Measurements from ENCODE around the gene TCP1.

Gene TCP1

GRCh38 chr6:159789377-159790148, at the start of gene TCP1:
TSS of gene TCP1 (minus strand) at chr6:159789602. CDS start at chr6:159789468, 134 bp downstream.
- Histone ChIP-seq H3K27ac (ENCODE audit: poor library complexity, severe bottlenecking) (peak within 1 kb of the TSS; percentile 69), H3K4me1 (ENCODE audit: insufficient read depth, poor library complexity, severe bottlenecking) (peaks cover 6% of the 10 kb centered on the region), H3K9me3 (ENCODE audit: severe bottlenecking) (no peaks in the 10 kb centered on the region), H3K4me3 (ENCODE audit: severe bottlenecking) (peak within 1 kb of the TSS; percentile 56), H3K36me3 (ENCODE audit: low read depth) (peaks cover 78% of the 10 kb centered on the region), H3K27me3 (ENCODE audit: insufficient read depth, poor library complexity, severe bottlenecking) (no peaks in the 10 kb centered on the region)
- ATAC-seq (ENCODE audit: low read depth) (peak; percentile 75), DNase-seq (ENCODE audit: low spot score) (peak; percentile 99)
- TF ChIP-seq, protein P1, sequence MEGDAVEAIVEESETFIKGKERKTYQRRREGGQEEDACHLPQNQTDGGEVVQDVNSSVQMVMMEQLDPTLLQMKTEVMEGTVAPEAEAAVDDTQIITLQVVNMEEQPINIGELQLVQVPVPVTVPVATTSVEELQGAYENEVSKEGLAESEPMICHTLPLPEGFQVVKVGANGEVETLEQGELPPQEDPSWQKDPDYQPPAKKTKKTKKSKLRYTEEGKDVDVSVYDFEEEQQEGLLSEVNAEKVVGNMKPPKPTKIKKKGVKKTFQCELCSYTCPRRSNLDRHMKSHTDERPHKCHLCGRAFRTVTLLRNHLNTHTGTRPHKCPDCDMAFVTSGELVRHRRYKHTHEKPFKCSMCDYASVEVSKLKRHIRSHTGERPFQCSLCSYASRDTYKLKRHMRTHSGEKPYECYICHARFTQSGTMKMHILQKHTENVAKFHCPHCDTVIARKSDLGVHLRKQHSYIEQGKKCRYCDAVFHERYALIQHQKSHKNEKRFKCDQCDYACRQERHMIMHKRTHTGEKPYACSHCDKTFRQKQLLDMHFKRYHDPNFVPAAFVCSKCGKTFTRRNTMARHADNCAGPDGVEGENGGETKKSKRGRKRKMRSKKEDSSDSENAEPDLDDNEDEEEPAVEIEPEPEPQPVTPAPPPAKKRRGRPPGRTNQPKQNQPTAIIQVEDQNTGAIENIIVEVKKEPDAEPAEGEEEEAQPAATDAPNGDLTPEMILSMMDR (IDR thresholded peaks at IDR 0.05; ENCODE audit: poor library complexity, severe bottlenecking) = no peak

DNA sequence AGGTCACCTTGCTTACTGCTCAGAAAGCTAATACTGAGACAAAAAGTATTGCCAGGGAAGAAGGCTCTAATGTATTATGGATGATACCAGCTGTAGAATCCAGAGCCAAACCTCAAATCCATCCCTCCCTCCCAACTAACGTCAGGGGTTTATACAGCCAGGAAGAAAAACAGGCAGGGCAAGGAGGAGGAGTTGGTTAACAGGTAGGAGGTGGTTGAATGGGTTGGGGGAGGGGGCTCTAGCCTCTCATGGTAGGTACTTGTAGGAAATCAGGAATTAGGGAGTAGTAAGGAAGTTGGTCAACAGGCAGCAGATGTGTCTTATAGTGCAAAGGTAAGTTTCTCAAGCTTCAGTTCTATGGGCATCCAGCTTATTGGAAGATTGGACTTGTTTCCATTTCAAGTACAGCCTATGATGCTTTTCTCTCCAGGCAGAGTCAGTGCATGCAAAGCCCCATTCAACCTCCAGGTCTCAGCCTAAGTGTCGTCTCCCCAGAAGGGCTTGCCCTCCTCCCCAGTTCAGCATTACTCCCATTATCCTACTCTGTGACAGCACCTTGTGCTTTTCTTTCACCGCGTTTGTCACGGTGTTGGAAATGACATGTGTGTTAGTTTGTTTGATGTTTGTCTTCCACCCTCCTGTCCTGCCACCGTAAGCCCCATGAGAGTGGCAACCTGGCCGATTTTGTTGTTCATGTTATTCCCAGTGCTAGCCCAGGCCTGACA, 48.8 kb upstream of the TCP1 start:
- Histone ChIP-seq H3K27ac (ENCODE audit: poor library complexity, severe bottlenecking) (no peak overlapping the region), H3K27me3 (ENCODE audit: insufficient read depth, poor library complexity, severe bottlenecking) (no peaks in the 10 kb centered on the region), H3K4me3 (ENCODE audit: severe bottlenecking) (no peak overlapping the region), H3K36me3 (ENCODE audit: low read depth) (no peaks in the 10 kb centered on the region), H3K9me3 (ENCODE audit: severe bottlenecking) (no peaks in the 10 kb centered on the region), H3K4me1 (ENCODE audit: insufficient read depth, poor library complexity, severe bottlenecking) (no peaks in the 10 kb centered on the region)
- DNase-seq (ENCODE audit: low spot score) = no peak
- ATAC-seq (ENCODE audit: low read depth) = no peak
- TF ChIP-seq, protein P1 (IDR thresholded peaks at IDR 0.05; ENCODE audit: poor library complexity, severe bottlenecking) = no peak

DNA sequence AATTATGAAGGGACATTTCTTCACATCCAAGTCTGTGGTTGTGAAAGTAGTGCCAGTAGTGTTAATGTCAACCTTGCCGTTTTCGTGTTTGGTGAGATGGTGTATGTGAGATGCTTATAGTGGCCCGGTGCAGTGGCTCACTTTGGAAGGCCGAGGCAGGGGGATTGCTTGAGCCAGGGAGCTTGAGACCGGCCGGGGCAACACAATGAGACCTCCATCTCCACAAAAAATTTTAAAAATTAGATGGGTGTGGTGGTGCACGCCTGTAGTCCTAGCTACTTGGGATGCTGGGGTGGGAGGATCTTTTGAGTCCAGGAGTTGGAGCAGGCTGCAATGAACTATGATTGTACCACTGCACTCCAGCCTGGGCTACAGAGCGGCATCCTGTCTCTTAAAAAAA, 48.1 kb upstream of the TCP1 start:
- no peaks in the 10 kb centered on the region for H3K9me3 ChIP-seq (ENCODE audit: severe bottlenecking)
- no peaks in the 10 kb centered on the region for H3K36me3 ChIP-seq (ENCODE audit: low read depth)
- H3K4me3 ChIP-seq (ENCODE audit: severe bottlenecking) = no peak overlapping the region
- TF ChIP-seq, protein P1 (IDR thresholded peaks at IDR 0.05; ENCODE audit: poor library complexity, severe bottlenecking) = no peak
- ATAC-seq (ENCODE audit: low read depth) (no peak), DNase-seq (ENCODE audit: low spot score) (no peak)
- no peaks in the 10 kb centered on the region for H3K4me1 ChIP-seq (ENCODE audit: insufficient read depth, poor library complexity, severe bottlenecking)
- H3K27ac ChIP-seq (ENCODE audit: poor library complexity, severe bottlenecking) = no peak overlapping the region
- H3K27me3 ChIP-seq (ENCODE audit: insufficient read depth, poor library complexity, severe bottlenecking) = no peaks in the 10 kb centered on the region

DNA sequence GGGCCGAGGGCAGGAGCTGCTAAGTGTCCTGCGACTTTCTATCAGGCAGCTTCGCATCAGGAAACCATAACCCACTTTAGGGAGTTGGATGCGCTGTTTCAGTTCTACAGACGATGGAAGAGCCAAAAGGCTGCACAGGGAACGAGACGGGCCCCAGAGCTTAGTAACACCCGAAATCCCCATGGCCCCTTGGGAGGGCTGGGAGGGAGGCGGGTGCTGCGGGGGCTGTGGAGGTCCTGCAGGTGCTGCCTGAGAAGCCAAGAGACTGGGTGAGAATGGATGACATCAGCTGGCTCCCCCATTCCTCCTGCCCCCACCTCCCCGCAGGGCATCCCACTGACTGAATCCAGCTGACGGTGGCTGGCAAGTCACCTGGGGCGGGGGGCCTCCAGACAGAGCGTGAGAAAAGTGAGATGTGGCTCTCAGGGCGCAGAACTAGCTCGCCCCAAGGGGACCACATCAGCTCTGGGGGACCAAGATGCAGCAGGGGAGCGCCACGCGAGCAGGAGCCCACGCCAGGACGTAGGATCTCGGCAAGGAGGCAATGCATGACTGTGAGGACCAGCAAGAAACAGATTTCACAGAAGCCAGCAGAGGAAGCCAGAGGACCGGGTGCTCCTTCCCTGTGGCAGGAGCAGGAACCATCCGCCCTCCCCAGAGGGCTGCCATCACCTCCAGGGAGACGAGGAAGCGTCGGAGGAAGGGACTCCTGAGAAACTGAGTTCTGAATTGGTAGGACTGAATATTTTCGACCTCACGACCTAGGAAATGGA, 47.5 kb upstream of the TCP1 start:
- no peaks in the 10 kb centered on the region for H3K27me3 ChIP-seq (ENCODE audit: insufficient read depth, poor library complexity, severe bottlenecking)
- H3K36me3 ChIP-seq (ENCODE audit: low read depth) = no peaks in the 10 kb centered on the region
- H3K9me3 ChIP-seq (ENCODE audit: severe bottlenecking) = no peaks in the 10 kb centered on the region
- H3K4me1 ChIP-seq (ENCODE audit: insufficient read depth, poor library complexity, severe bottlenecking) = no peaks in the 10 kb centered on the region
- no peak for ATAC-seq (ENCODE audit: low read depth)
- no peak overlapping the region for H3K4me3 ChIP-seq (ENCODE audit: severe bottlenecking)
- no peak overlapping the region for H3K27ac ChIP-seq (ENCODE audit: poor library complexity, severe bottlenecking)
- TF ChIP-seq, protein P1 (IDR thresholded peaks at IDR 0.05; ENCODE audit: poor library complexity, severe bottlenecking) = no peak
- DNase-seq (ENCODE audit: low spot score) = no peak
